Renal pelvis (tissue), 4 donors: ENCODE measurements around the gene PXK. TPM values are rescaled to one million over a fixed set of nuclear protein-coding genes. Genes with fewer than 3 reads are reported as not detected.

Experiments
- DNase-seq: peaks from one replicate; pipeline ENCODE4 v3.0.0-alpha.2; 2013
- polyA plus RNA-seq, 3 donors: library from polyadenylated mRNA; unstranded; fragments of 120-200 nt; gene quantifications; one replicate each; pipeline ENCODE4 v1.2.1, GENCODE V29; 2013; ENCODE audit not compliant: insufficient read length in 3 of 3

The PXK gene
- polyA plus RNA-seq, 3 donors, result 21.8 to 37.2 (median 32.9) TPM

DNA sequence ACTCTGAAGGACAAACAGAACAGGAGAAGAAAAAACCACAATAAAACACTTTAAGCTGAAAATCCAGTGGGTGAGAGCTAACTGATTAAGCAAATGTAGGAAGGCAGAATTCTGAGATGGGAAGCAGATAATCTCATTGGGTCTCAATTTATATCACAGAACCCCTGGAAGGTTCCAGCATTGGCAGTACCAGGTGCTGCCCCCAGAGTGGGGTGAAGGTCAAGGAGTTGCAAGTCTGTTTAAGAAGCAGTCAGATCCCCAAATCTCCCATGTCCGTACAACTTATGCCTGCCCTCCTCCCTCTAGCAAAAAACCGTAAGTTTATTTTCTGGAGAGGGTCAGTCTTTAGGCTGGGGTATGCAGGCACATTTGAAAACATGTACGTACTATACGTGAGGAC, 45.1 kb downstream of the PXK start:
- no peak for DNase-seq

DNA sequence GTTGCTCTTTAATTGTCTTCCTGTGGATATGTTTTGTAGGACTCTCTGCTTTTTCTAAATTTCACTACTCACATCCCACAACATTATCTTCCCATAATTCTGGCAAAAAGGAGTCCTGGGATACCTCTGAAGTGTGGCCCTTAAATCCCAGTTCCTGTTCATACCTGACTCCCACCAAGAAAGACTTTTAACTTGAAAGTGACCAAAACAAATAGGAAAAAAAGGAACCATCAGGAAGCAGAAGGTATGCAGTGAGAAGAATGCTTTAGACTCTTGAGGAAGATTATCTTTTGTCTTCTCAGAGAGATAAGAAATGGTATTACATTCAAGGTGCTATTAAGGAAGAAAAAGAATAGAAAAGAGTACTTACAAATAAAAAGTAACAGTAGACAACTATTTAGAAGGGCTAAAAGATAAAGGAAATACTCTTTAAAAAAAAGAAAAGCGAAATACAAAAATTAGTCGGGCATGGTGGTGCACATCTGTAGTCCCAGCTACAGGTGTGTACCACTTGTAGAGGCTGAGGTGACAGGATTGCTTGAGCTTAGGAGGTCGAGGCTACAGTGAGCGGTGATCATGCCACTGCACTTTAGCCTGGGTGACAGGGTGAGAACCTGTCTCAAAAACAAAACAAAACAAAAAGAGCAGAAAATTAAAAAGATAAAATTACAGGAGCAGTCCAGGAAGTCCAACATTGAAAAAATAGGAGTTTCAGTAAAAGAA, 46.8 kb downstream of the PXK start:
- no peak for DNase-seq

DNA sequence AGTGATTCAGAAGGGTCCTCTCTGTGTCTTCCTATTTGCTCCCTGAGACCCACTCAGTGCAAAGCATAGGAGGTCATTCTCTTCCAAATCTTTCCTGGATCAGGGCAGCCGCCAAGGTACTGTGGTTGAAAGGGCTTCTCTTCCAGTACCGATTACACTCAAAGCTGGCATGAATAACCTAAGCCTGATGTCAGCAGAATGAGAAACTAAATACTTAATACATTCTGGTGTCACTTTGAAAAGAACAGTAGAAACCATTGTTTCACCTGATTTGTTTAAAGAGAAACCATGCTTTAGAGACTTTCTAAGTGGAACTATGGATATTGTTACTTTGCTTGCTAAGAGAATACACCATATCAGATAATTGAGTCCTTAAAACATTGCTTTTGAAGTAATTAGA, 50.8 kb downstream of the PXK start:
- DNase-seq, result no peak

DNA sequence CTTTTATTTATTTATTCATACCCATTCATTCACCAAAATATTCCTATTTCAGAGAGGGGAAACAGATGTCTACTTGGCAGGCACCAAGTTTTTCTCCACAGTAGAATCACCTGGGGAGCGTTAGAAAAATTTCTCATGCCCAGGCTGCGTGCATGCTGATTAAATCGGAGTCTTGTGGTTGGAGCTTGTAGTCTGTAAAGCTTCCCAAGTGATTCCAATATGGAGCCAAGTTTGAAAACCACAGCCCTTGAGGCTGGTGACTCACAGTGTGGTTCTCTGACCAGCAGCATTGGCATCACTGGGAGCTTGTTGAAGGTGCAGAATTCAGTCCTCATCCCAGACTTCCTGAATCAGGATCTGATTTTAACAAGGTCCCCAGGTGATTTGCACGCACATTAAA, 51.2 kb downstream of the PXK start:
- DNase-seq, result no peak

DNA sequence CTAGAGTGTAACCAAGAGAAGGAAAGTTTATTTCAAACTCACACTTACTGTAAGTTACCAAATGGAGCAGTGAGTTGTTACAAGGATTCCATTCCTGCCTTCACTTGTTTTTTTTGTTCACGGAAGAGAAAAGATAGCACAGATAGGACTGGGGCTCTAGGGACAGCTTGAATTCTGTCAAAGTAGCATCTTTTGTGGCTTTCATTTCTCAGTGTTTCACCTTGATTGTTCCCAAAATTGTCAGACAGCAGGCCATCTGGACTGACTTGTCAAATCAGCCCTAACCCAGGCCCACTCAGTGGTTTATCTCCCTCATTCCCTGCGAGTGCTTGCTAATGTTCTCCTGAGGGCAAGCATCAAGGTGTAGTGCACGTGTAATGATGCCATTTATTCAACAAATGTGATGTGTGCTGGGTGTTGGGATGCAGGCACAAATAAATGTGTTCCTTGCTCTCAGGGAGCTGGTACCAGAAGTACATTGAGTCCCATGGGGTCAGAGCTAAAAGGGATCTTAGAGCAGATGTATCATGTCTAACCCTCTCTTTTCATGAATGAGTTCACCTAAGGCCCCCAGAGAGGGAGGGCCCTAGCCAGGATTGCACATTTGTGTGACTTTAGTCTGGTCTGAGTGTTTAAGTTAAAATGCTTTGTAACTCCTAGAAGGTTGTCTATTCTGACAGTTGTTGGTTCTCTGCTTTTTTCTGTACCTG, 51.8 kb downstream of the PXK start:
- no peak for DNase-seq

DNA sequence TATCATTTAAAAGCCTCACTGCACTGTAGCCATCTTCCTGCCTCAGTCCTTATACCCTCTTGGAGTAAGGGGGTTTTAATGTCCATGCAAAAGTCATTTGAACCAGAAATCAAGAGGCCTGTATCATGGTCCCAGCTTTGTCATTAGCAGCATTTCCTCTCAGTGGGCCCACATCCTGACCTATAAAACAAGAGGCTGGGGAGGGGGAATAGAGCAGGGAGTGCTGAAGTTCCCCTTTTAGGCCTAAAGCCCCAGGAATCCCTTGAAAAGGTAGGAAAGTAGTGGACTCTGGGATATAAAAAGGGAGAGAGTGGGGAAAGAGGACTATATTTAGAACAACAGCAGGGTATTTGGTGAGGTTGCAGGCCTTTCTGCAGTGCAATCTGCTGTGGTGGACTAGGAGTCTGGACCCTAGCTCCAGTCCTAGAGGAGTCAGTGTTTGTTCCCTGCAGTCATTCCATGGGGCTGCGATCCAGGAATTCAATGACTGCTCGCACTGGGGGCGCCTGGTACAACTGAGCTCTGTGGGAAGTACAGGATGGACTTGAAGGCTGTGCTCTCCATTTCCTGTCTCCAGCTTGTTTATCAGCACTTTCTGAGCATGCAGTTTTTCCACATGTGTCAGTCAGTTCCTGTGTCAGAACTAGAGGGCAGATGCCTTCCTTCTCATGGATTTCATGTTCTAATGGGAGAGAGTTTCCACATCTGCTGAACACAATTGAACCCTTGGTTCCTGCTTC, 54.1 kb downstream of the PXK start:
- no peak for DNase-seq

DNA sequence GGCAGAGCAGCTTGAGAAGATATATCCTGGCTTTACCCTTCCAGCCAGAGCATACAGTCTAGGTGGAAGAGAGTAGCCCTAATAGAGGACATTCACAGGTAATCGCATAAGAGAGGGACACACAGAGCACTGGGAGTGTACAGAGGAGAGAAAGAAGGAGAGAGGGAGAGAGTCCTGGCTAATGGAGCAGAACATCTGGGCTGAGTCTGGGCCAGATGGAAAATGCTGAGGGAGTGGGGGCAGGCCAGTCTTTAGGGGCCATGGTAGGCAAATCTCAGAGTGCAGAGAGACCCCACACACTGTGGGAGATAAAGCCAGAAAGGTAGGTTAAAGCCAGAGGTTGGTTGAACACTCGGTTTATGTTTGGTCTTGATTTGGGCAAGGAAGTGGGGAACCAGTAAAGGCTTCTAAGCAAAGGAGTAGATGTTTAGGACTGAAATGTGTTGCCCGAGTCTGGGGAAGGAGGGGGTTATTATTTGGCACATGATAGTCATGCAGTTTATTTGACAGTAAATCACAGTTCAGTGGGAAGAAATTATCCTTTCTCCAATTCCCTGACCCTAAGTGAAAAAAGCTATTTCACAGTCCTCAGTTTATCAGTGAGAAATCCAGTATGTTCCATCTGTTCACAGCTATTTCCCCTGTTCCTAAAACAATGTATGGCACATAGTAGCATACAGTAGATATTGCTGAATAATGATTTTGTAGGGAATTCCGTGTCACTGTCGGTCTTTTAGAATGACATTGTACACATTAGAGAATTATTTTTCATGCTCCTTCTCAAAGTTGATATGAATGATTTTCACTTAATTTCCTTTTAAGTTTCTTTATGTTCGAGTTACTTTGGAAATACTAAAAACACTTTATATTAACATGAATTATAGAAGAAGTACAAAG, 55.2 kb downstream of the PXK start:
- no peak for DNase-seq

DNA sequence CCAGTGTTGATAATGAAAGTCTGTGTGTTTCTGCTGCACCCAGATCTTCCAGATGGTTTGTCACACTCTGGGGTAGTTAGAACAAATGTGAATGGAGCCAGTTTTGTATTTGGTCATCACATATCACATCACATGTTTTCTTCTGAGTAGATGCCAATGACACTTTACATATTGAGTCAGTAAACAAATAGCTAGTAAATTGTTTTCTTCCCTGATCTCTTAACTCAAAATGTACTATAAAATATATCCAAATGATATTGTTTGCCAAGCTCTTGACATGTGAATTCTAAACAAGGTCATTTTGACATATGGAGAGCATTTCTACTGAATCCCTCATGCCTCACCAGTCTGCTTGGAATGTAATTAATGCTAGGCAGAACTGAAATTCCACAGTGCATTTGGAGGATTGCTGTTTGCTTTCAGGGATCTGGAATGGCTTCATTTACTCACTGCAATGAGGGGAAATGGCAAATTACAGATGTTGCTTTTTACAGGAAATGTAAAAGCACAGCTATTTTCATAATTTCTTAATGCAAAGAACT, 55.9 kb downstream of the PXK start:
- DNase-seq, result peak; percentile 71

DNA sequence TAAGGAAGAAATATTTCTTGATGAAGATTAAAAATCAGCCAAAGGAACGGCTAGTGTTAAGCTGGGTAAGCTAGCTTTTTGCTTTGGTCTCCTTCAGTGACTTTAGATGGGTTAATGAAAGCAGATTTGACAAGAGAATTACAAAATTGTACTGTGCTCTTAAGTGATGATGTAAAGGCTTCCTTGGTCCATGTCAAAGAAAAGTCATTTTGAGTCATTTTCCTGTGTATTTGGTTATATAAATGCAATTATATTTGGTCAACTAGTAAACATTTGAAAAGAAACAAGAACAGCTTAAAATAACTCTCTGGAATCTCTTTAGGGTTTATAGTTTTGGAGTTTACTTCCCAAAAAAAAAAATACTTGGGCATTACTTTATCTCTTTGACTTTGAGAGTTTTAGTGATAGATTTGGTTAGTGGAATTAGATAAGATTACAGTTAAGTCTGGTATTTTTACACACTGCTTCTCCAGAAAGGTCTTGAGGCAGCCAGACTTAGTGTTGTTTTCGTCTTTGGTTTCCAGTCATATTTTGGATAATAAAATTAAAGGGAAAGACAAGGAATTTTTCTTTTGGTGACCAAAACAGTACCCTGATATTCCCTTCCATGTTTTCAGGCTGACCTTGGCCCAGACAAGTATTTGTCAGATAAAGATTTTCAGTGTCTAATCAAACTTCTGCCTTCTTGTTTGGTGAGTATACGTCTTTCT, 58.6 kb downstream of the PXK start:
- no peak for DNase-seq

DNA sequence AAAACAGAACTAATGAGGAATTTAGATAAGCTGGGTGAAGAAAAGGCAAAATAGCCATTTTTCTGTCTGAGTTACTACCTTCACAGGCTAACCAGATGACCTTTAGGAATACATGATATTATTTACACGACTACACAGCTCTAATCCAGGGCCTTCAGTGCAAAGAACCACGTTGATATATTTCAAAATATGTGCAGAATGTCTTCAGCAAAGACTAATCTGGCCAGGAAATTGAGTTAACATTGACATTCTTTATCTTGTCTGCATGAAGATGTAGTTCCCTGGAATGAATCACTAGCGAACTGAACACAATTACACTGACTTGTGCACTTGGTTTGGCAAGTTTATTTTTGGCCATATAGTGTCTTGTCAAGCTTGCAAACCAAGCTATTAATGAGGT, 59.5 kb downstream of the PXK start:
- DNase-seq, result no peak

DNA sequence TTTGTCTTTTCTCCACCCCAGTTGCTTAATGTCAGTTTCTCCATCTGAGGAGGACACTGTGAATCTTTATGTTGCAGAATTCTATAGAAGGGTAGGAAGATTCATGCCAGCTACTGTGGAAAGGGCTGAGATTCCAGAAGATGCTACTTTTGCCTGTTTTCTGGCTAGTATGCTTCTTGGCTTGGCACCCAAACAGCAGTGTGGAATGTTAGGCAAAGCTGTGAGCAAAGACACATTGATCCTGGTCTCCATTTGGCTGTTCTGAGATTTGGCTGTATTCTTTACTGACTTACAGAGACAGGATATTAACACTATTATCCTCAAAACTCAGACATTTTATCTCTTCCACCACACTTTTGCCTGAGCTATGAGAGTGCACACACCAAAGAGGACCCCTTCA, 61.6 kb downstream of the PXK start:
- DNase-seq, result no peak

DNA sequence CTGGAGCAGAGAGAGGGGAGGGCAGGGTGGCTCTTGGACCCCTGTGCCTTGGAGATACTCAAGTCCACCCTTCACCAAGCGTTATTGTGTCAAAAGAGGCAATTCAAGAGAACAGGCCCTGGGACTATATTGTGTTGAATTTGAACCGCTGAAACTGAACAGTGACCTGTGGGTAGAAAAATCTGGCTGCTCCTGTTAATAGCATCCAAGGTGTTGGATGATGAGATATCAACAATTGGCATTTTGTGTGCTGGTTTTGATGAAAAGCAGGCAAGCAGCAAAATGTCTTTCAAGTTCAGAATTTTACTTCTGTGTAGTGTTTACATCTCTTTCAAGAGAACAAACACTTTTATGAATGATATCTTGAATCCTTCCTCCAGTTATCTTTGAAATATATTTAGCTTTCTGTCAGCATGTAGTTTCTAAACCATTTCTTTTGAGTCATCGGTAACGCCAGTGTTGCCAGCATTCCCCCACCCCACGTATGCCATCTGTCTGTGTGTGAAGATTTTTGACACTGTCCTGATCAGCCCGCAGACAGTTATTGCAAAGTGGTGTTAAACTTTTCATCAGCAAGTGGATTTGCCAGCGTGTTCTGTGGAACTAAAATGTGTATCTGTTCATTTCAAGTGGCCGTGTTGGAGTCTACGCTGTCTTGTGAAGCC, 66.1 kb downstream of the PXK start:
- no peak for DNase-seq

DNA sequence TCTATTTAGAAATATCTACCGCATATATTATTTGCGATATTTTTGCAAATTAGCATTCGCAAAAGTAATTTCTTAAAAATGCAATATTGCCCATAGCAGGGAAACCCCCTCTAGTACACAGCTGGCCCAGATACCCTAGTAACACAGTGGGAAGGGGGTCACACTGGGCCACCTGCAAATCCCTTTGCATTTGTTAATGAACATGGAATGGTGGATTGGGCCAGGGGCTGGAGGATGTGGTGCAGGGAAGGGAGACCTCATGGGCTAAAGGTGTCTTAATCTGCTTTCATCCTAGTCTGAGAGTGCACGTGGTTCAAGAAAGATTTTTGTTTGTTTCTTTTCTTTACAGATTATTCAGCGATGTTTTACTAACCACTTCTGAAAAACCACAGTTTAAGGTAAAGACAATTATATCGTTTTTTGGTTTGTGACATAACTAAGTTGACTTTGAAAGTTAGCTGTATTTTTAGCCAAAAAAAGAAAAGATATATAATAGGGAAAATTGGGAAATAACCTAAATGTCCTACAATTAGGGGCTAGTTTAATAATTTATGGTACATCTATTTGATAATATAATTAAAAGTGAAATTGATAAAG, 70.9 kb downstream of the PXK start:
- no peak for DNase-seq

DNA sequence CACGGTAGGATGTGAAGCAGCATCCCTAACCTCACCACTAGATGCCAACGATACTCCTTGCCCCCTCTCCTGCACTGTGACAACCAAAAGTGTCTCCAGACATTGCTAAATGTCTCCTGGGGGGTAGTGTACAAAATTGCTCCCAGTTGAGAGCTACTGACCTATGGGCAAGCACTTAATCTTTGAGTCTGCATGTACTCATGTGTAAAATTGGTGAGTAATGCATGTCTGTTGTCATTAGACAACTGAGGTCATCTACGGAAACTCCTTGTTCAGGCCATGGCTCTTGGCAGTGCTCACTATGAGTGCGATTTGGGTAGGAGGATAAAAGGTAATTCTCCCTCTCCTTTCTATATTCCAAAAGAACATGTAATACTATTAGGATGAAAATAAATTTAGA, 71.7 kb downstream of the PXK start:
- DNase-seq, result no peak

DNA sequence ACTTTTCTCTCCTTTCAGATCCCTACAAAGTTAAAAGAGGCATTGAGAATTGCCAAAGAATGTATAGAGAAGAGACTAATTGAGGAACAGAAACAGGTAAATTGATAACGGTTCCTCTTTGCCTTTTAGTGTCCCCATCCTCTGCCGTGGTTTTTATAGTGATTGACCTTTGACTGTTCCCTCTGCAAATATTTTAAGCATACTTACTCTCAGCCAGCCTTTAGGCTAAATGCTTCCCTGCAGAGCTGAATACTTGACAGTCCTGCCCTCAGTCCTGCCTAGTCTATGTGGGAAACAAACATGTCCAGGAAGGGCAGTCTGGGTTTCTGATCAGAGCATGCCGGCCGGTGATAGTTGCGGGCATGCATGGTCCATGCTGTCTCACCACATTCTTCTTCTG, 76.2 kb downstream of the PXK start:
- no peak for DNase-seq

DNA sequence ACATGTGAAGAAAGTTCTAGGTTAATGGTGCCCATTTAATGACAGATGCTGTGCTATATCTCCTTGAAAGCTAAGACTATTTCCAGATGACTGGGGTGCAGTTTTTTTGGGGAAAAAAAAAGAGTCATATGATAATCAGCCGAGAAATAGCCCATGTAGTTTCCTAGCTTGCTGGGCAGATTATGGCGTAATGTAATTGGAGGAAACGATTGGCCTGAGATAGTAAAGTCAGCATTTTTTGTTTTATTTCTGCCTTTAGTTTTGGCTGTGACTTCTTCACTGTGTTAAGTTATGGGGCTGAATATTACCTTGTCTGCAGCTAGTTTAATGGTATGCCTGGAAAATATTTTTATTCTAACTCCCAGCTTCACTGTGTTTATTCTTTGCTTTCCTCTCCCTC, 77.0 kb downstream of the PXK start:
- DNase-seq, result no peak

DNA sequence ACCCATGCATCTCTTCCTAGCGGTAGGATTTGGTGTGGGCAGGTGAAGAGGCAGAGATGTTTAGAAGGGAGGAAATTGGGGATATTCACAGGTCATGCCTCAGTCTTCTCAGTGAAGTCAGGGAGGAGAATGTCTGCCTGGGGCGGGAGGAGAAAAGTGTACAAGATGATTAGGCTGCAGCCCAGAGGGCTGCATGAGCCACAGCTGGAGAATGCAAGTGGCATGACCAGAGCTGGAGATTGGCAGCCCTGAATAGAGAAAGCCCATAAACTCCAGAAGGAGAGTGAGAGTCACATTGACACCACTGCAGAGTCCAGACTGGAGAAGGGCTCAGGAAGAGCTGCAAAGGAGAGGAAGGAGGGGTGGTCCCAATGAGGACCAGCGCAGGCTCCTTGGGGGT, 78.3 kb downstream of the PXK start:
- DNase-seq, result no peak

DNA sequence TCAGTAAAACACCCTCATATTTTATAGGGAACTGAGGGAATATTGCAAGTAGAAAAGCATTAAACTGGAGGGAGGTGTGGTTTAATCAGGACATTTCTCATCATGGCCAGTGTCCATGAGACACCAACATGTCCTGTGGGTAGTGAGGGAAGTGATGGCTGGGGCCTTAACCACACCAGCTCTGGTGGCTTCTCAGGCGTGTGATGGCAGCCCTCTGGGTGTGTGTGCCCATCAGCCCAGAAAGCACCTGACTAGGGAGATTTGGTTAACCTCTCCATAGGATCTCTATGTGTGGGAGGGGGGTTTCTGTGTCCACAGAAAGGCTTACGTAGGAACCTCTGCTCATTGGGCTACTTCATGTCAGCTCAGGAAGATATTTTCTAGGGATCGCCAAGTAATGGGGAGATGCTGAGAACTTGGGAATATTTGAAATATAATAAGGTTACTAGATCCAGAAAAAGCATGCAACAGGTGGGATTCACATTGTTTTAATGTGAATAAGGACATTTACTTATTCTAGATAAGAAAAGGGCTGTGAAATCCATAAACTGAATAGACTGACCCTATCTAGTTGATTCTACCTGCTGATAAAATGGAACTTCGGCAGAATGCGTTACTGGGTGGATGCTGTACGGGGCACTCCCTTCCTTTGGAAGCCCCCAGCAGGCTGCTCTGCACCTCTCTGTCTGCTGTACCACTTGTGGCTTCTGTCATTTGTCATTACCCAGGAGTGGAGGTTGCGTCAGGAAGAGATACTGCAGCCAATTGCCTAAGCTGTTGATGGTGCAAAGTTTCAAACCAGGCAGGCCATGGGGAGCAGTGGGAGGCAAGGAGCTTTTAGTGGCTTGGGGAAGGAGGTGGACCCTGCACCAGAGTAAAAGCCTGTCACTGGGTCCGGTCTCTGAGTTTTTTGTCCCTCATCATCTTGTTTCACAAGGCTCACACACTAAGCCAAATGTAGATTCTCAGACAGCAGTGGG, 79.4 kb downstream of the PXK start:
- DNase-seq, result no peak
